WTC11 (cell line): ENCODE data around the gene SLC6A8.

Experiments
- JUN ChIP-seq: sonication (generic); formaldehyde crosslinking; IDR thresholded peaks from 2 replicates; pipeline ENCODE4 v1.8.0; 2023; ENCODE audit warnings: mild to moderate bottlenecking, missing genetic modification reagents
- NR2C2 ChIP-seq: sonication (generic); formaldehyde crosslinking; IDR thresholded peaks from 2 replicates; pipeline ENCODE4 v1.8.0; 2022; ENCODE audit warnings: mild to moderate bottlenecking, missing genetic modification reagents
- TF ChIP-seq, protein P1 (sequence below): fragments of 250-450 bp; sonication (Bioruptor Pico); IDR thresholded peaks from 2 replicates; pipeline ENCODE4 v1.9.0; 2021; ENCODE audit warnings: mild to moderate bottlenecking
- TF ChIP-seq, protein P2 (sequence below): fragments of 200-600 bp; IDR thresholded peaks from 2 replicates; pipeline ENCODE4 v1.8.0; 2022; ENCODE audit warnings: antibody characterized with exemption
- TF ChIP-seq, protein P3 (sequence below): sonication (generic); formaldehyde crosslinking; IDR thresholded peaks from 2 replicates; pipeline ENCODE4 v1.8.0; 2023; ENCODE audit warnings: missing genetic modification reagents, mild to moderate bottlenecking, borderline replicate concordance

DNA sequence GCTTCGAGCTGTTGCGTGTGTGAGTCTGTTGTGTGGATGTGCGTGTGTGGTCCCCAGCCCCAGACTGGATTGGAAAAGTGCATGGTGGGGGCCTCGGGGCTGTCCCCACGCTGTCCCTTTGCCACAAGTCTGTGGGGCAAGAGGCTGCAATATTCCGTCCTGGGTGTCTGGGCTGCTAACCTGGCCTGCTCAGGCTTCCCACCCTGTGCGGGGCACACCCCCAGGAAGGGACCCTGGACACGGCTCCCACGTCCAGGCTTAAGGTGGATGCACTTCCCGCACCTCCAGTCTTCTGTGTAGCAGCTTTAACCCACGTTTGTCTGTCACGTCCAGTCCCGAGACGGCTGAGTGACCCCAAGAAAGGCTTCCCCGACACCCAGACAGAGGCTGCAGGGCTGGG lies 8.4 kb downstream of the SLC6A8 start:
- TF ChIP-seq, protein P1, sequence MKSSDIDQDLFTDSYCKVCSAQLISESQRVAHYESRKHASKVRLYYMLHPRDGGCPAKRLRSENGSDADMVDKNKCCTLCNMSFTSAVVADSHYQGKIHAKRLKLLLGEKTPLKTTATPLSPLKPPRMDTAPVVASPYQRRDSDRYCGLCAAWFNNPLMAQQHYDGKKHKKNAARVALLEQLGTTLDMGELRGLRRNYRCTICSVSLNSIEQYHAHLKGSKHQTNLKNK (CRISPR knock-in tag), result no peak
- TF ChIP-seq JUN (CRISPR knock-in tag) (no peak), NR2C2 (CRISPR knock-in tag) (no peak)
- TF ChIP-seq, protein P2, sequence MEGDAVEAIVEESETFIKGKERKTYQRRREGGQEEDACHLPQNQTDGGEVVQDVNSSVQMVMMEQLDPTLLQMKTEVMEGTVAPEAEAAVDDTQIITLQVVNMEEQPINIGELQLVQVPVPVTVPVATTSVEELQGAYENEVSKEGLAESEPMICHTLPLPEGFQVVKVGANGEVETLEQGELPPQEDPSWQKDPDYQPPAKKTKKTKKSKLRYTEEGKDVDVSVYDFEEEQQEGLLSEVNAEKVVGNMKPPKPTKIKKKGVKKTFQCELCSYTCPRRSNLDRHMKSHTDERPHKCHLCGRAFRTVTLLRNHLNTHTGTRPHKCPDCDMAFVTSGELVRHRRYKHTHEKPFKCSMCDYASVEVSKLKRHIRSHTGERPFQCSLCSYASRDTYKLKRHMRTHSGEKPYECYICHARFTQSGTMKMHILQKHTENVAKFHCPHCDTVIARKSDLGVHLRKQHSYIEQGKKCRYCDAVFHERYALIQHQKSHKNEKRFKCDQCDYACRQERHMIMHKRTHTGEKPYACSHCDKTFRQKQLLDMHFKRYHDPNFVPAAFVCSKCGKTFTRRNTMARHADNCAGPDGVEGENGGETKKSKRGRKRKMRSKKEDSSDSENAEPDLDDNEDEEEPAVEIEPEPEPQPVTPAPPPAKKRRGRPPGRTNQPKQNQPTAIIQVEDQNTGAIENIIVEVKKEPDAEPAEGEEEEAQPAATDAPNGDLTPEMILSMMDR, result no peak
- TF ChIP-seq, protein P3, sequence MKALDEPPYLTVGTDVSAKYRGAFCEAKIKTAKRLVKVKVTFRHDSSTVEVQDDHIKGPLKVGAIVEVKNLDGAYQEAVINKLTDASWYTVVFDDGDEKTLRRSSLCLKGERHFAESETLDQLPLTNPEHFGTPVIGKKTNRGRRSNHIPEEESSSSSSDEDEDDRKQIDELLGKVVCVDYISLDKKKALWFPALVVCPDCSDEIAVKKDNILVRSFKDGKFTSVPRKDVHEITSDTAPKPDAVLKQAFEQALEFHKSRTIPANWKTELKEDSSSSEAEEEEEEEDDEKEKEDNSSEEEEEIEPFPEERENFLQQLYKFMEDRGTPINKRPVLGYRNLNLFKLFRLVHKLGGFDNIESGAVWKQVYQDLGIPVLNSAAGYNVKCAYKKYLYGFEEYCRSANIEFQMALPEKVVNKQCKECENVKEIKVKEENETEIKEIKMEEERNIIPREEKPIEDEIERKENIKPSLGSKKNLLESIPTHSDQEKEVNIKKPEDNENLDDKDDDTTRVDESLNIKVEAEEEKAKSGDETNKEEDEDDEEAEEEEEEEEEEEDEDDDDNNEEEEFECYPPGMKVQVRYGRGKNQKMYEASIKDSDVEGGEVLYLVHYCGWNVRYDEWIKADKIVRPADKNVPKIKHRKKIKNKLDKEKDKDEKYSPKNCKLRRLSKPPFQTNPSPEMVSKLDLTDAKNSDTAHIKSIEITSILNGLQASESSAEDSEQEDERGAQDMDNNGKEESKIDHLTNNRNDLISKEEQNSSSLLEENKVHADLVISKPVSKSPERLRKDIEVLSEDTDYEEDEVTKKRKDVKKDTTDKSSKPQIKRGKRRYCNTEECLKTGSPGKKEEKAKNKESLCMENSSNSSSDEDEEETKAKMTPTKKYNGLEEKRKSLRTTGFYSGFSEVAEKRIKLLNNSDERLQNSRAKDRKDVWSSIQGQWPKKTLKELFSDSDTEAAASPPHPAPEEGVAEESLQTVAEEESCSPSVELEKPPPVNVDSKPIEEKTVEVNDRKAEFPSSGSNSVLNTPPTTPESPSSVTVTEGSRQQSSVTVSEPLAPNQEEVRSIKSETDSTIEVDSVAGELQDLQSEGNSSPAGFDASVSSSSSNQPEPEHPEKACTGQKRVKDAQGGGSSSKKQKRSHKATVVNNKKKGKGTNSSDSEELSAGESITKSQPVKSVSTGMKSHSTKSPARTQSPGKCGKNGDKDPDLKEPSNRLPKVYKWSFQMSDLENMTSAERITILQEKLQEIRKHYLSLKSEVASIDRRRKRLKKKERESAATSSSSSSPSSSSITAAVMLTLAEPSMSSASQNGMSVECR (CRISPR knock-in tag), result no peak
